ENCODE data around the gene MN1.
A peak's percentile ranks its signal among the peaks of the same experiment; 100 is the strongest.

The MN1 gene

GRCh38 chr22:27719535-27720227, 81.9 kb downstream of the MN1 start:
- no peaks in the 10 kb centered on the region for H3K27me3 ChIP-seq (ENCODE audit: control insufficient read depth, insufficient read depth, low read length)
- H3K9ac ChIP-seq (ENCODE audit: low read length): no peak overlapping the region
- peaks cover 12% of the 10 kb centered on the region for H3K36me3 ChIP-seq (ENCODE audit: control insufficient read depth, insufficient read depth, low read length)
- H3K4me3 ChIP-seq (ENCODE audit: low read depth, low read length): no peak overlapping the region
- H3K27ac ChIP-seq (ENCODE audit: low read depth, low read length): no peak overlapping the region
- peaks cover 3% of the 10 kb centered on the region; the same call in 1 of the 2 replicates for H3K9me3 ChIP-seq (ENCODE audit: control insufficient read depth, insufficient read depth, low read depth, low read length)
- H3K4me1 ChIP-seq (ENCODE audit: control insufficient read depth, insufficient read depth, low read length): peaks cover 33% of the 10 kb centered on the region

GRCh38 chr22:27719036-27719347, 82.6 kb downstream of the MN1 start:
- Histone ChIP-seq H3K9me3 (ENCODE audit: control insufficient read depth, insufficient read depth, low read depth, low read length) (peaks cover 3% of the 10 kb centered on the region; the same call in 1 of the 2 replicates), H3K4me1 (ENCODE audit: control insufficient read depth, insufficient read depth, low read length) (peaks cover 32% of the 10 kb centered on the region), H3K27me3 (ENCODE audit: control insufficient read depth, insufficient read depth, low read length) (no peaks in the 10 kb centered on the region), H3K27ac (ENCODE audit: low read depth, low read length) (no peak overlapping the region), H3K4me3 (ENCODE audit: low read depth, low read length) (no peak overlapping the region), H3K36me3 (ENCODE audit: control insufficient read depth, insufficient read depth, low read length) (peaks cover 19% of the 10 kb centered on the region), H3K9ac (ENCODE audit: low read length) (no peak overlapping the region)

- Histone ChIP-seq H3K27me3 (ENCODE audit: control insufficient read depth, insufficient read depth, low read length) (no peaks in the 10 kb centered on the region), H3K9me3 (ENCODE audit: control insufficient read depth, insufficient read depth, low read depth, low read length) (0 out of 2 replicates have a peak, but pooled peaks cover 3% of the 10 kb centered on the region), H3K36me3 (ENCODE audit: control insufficient read depth, insufficient read depth, low read length) (peaks cover 23% of the 10 kb centered on the region), H3K27ac (ENCODE audit: low read depth, low read length) (no peak overlapping the region; the same call in 1 of the 2 replicates), H3K4me3 (ENCODE audit: low read depth, low read length) (no peak overlapping the region), H3K9ac (ENCODE audit: low read length) (peak overlapping the region; percentile 28), H3K4me1 (ENCODE audit: control insufficient read depth, insufficient read depth, low read length) (peaks cover 35% of the 10 kb centered on the region)
These were observed 83.1 kb downstream of the MN1 start for GRCh38 chr22:27718186-27719035.

GRCh38 chr22:27717094-27717493, 84.5 kb downstream of the MN1 start:
- Histone ChIP-seq H3K27ac (ENCODE audit: low read depth, low read length) (no peak overlapping the region), H3K36me3 (ENCODE audit: control insufficient read depth, insufficient read depth, low read length) (peaks cover 34% of the 10 kb centered on the region), H3K27me3 (ENCODE audit: control insufficient read depth, insufficient read depth, low read length) (no peaks in the 10 kb centered on the region), H3K9ac (ENCODE audit: low read length) (no peak overlapping the region), H3K4me3 (ENCODE audit: low read depth, low read length) (no peak overlapping the region), H3K4me1 (ENCODE audit: control insufficient read depth, insufficient read depth, low read length) (peaks cover 39% of the 10 kb centered on the region), H3K9me3 (ENCODE audit: control insufficient read depth, insufficient read depth, low read depth, low read length) (0 out of 2 replicates have a peak, but pooled peaks cover 3% of the 10 kb centered on the region)

GRCh38 chr22:27716074-27716473, 85.5 kb downstream of the MN1 start:
- H3K4me1 ChIP-seq (ENCODE audit: control insufficient read depth, insufficient read depth, low read length): peaks cover 39% of the 10 kb centered on the region
- H3K4me3 ChIP-seq (ENCODE audit: low read depth, low read length): no peak overlapping the region
- peaks cover 38% of the 10 kb centered on the region for H3K36me3 ChIP-seq (ENCODE audit: control insufficient read depth, insufficient read depth, low read length)
- no peak overlapping the region for H3K27ac ChIP-seq (ENCODE audit: low read depth, low read length)
- no peaks in the 10 kb centered on the region for H3K27me3 ChIP-seq (ENCODE audit: control insufficient read depth, insufficient read depth, low read length)
- H3K9ac ChIP-seq (ENCODE audit: low read length): no peak overlapping the region
- H3K9me3 ChIP-seq (ENCODE audit: control insufficient read depth, insufficient read depth, low read depth, low read length): 0 out of 2 replicates have a peak, but pooled peaks cover 3% of the 10 kb centered on the region

GRCh38 chr22:27715106-27715505, 86.5 kb downstream of the MN1 start:
- Histone ChIP-seq H3K27me3 (ENCODE audit: control insufficient read depth, insufficient read depth, low read length) (no peaks in the 10 kb centered on the region), H3K9me3 (ENCODE audit: control insufficient read depth, insufficient read depth, low read depth, low read length) (peaks cover 3% of the 10 kb centered on the region; the same call in 1 of the 2 replicates), H3K4me1 (ENCODE audit: control insufficient read depth, insufficient read depth, low read length) (peaks cover 39% of the 10 kb centered on the region), H3K9ac (ENCODE audit: low read length) (no peak overlapping the region), H3K36me3 (ENCODE audit: control insufficient read depth, insufficient read depth, low read length) (peaks cover 46% of the 10 kb centered on the region), H3K4me3 (ENCODE audit: low read depth, low read length) (no peak overlapping the region), H3K27ac (ENCODE audit: low read depth, low read length) (no peak overlapping the region)

- H3K4me1 ChIP-seq (ENCODE audit: control insufficient read depth, insufficient read depth, low read length): peaks cover 31% of the 10 kb centered on the region
- H3K36me3 ChIP-seq (ENCODE audit: control insufficient read depth, insufficient read depth, low read length): peaks cover 57% of the 10 kb centered on the region
- peaks cover 3% of the 10 kb centered on the region; the same call in 1 of the 2 replicates for H3K9me3 ChIP-seq (ENCODE audit: control insufficient read depth, insufficient read depth, low read depth, low read length)
- H3K27me3 ChIP-seq (ENCODE audit: control insufficient read depth, insufficient read depth, low read length): no peaks in the 10 kb centered on the region
- no peak overlapping the region for H3K4me3 ChIP-seq (ENCODE audit: low read depth, low read length)
- no peak overlapping the region for H3K27ac ChIP-seq (ENCODE audit: low read depth, low read length)
- H3K9ac ChIP-seq (ENCODE audit: low read length): no peak overlapping the region
These were observed 87.5 kb downstream of the MN1 start for GRCh38 chr22:27714068-27714467.

GRCh38 chr22:27713461-27713860, 88.1 kb downstream of the MN1 start:
- no peak overlapping the region for H3K27ac ChIP-seq (ENCODE audit: low read depth, low read length)
- no peak overlapping the region for H3K4me3 ChIP-seq (ENCODE audit: low read depth, low read length)
- H3K4me1 ChIP-seq (ENCODE audit: control insufficient read depth, insufficient read depth, low read length): peaks cover 25% of the 10 kb centered on the region
- H3K27me3 ChIP-seq (ENCODE audit: control insufficient read depth, insufficient read depth, low read length): no peaks in the 10 kb centered on the region
- no peak overlapping the region for H3K9ac ChIP-seq (ENCODE audit: low read length)
- H3K9me3 ChIP-seq (ENCODE audit: control insufficient read depth, insufficient read depth, low read depth, low read length): peaks cover 3% of the 10 kb centered on the region; the same call in 1 of the 2 replicates
- H3K36me3 ChIP-seq (ENCODE audit: control insufficient read depth, insufficient read depth, low read length): peaks cover 63% of the 10 kb centered on the region

- no peak overlapping the region for H3K9ac ChIP-seq (ENCODE audit: low read length)
- H3K4me1 ChIP-seq (ENCODE audit: control insufficient read depth, insufficient read depth, low read length): peaks cover 11% of the 10 kb centered on the region; the same call in 1 of the 2 replicates
- no peaks in the 10 kb centered on the region for H3K27me3 ChIP-seq (ENCODE audit: control insufficient read depth, insufficient read depth, low read length)
- no peak overlapping the region for H3K27ac ChIP-seq (ENCODE audit: low read depth, low read length)
- peaks cover 3% of the 10 kb centered on the region; the same call in 1 of the 2 replicates for H3K9me3 ChIP-seq (ENCODE audit: control insufficient read depth, insufficient read depth, low read depth, low read length)
- no peak overlapping the region for H3K4me3 ChIP-seq (ENCODE audit: low read depth, low read length)
- peaks cover 69% of the 10 kb centered on the region for H3K36me3 ChIP-seq (ENCODE audit: control insufficient read depth, insufficient read depth, low read length)
These were observed 89.8 kb downstream of the MN1 start for GRCh38 chr22:27711756-27712155.

- Histone ChIP-seq H3K27me3 (ENCODE audit: control insufficient read depth, insufficient read depth, low read length) (no peaks in the 10 kb centered on the region), H3K4me1 (ENCODE audit: control insufficient read depth, insufficient read depth, low read length) (peaks cover 11% of the 10 kb centered on the region; the same call in 1 of the 2 replicates), H3K36me3 (ENCODE audit: control insufficient read depth, insufficient read depth, low read length) (peaks cover 72% of the 10 kb centered on the region), H3K9me3 (ENCODE audit: control insufficient read depth, insufficient read depth, low read depth, low read length) (peaks cover 2% of the 10 kb centered on the region; the same call in 1 of the 2 replicates), H3K27ac (ENCODE audit: low read depth, low read length) (no peak overlapping the region), H3K4me3 (ENCODE audit: low read depth, low read length) (no peak overlapping the region), H3K9ac (ENCODE audit: low read length) (no peak overlapping the region)
These were observed 90.5 kb downstream of the MN1 start for GRCh38 chr22:27711012-27711411.

Measured in HUES6 (cell line).